Stimulated activated CD8-positive, alpha-beta memory T cell treated with anti-CD3 and anti-CD28 coated beads, Interleukin-12 subunit alpha, Interleukin-12 subunit beta, amount 100 ng/mL, for 4 hours (primary cell): ENCODE measurements around the gene ADCY2.

Experiments used
- DNase-seq: peaks from one replicate; pipeline ENCODE4 v3.0.0-alpha.2; 2020; ENCODE audit warnings: low read depth

The ADCY2 gene

GRCh38 chr5:7667216-7667767, 271.4 kb downstream of the ADCY2 start:
- DNase-seq = no peak

GRCh38 chr5:7668161-7668560, 272.2 kb downstream of the ADCY2 start:
- no peak for DNase-seq

- DNase-seq = no peak
These were observed 272.7 kb downstream of the ADCY2 start for GRCh38 chr5:7668627-7669026.

DNA sequence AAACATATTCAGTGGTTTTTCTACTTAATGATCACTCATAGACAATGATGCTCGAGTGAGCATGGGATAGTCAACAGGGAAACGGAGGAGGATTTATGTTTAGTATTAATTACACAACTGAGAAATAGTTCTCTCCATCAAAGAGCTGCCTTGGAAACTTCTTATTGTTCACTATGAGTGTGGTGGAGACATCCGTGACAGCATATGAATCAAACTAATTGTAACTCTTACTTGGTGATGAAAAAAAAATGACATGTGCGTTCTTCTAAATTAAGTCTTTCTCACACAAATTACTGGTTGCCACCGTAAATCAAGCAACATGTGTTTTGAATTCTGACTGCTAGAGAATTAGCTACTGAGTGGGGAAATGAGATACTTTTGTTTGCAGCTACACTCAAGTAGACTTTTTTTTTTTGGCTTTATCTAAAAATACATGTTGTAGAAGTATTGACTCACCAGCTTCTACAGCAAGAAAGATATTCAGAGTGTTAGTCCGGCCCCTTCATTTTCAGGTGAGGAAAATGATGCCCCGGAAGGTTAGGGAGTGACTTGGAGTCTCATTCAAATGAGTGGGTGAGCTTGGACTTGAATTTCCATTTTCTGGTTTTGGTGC, 275.5 kb downstream of the ADCY2 start:
- no peak for DNase-seq

DNA sequence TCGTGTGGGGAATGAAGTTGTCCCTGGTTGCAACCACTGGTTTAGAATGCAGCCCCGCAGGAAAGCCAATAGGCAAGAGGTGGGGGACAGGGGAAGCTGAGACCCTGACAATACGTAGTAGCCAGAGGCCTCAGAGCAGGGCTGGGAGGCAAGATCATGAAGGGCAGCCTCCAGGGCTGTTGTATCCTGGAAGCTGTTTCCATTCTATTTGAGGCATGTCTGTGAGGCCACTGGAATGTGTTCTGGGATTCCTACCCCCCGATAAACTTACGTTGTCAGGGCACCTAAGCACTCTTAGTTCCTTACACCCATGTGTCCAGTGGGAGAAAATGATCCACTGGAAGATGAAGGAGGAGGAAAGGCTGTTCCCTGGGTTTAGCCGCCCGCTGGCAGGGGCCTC, 277.7 kb downstream of the ADCY2 start:
- no peak for DNase-seq

DNA sequence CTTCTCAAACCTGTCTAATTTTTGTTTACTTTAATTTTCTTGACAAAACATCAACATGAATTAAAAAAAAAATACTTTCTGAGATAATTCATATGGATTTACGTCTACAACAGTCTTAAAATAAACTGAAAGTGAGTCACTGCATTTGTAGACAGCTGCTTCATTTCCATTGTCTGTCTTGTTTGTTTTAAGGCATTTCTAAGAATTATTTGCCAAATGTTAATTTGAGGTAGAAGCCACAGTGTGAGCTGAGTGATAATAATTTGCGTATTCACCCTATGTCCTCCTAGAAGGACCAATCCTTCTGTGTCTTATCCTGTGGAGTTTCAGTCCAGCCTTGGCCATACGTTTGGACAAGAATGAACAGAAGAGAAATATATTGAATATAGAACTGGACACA, 280.5 kb downstream of the ADCY2 start:
- no peak for DNase-seq

GRCh38 chr5:7678030-7678429, 282.1 kb downstream of the ADCY2 start:
- DNase-seq = no peak

DNA sequence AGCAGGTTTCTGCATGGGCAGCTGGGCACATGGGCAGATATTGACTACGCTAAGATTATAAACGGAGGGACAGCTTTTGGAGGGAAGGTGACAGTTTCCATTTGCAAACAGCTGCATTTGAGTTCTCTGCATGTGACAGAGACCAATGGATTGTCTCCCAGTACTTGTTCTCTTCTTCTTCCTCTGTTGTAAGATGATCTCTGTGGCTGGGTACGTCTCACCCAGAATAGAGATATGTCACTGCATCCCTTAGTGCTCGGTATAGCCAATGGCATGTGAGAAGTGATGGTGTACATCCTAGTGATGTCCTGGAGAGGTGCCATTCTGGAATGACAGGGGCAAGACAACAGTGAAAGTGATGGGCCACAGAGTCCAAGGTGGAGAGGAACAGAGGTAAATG, 283.7 kb downstream of the ADCY2 start:
- DNase-seq = no peak

DNA sequence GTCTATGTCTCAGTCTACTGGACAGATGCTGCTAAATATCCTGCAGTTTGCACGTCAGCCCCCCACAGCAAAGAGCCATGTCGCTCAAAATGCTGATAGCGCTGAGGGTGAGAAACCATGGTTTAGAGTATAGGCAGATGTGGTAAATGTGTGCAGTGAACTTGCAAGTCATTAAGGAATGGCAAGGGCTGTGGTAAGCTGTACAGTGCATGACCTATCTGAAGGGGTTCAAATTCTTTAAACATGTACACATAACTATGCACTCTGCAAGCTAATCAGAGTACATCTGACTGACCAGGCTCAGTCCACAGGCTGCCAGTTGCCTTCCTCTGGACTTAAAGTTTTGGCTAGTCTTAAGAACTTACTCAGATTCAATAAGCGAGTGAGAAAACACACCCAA, 284.3 kb downstream of the ADCY2 start:
- DNase-seq = no peak

- DNase-seq = no peak
These were observed 286.4 kb downstream of the ADCY2 start for GRCh38 chr5:7682379-7682778.

DNA sequence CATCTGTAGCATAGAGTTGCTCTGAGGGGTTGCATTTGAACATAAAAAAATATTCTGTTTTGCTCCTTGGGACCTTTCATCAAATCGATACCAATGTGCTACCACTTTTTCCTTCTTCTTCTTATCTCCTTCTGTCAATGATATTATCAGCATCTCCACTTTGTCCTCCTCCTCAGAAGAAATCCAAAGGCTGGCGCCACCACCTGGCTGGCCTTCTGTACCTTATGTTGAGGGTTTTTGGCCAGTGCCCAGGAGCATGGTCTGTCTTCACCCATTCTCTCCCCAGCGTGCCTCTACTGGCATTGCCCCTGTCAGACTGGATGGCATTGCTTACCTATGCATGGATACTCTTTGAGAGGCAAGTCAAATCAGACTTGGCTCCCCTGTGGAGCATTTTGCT, 287.8 kb downstream of the ADCY2 start:
- DNase-seq = no peak

DNA sequence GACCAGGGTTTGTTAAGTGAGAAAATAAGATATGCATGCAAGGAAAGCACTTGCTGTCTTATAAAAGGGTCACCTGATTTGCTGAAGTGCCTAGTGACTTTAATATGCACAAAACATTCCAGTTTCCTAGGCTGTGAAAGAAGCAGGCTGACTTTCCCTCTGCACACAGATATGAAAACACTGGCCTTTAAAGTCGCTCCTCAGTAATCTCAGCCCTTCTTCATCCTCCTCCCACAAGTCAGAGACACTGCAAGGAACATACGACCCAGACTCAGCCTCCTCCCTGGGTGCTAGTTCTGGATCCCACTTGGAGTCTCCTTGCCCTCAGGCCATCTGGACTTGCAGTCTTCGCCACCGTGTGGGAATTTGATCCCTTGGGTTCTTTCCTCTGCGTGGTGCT, 288.9 kb downstream of the ADCY2 start:
- no peak for DNase-seq

GRCh38 chr5:7686794-7687193, 290.9 kb downstream of the ADCY2 start:
- DNase-seq = no peak

DNA sequence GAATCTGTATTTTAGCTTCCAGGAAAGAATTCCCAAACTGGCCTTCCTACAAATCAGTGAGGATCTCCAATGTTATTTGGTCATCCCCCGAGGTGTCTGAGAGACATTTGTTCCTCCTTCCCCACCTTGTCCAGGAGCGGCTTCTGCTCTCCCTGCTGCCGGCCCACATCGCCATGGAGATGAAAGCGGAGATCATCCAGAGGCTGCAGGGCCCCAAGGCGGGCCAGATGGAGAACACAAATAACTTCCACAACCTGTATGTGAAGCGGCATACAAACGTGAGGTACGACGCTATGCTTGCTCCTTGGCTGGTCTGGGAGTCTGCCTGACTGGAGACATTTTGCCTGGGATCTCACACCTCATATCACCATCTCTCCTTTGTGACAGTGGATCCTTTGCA, 294.6 kb downstream of the ADCY2 start:
- no peak for DNase-seq

DNA sequence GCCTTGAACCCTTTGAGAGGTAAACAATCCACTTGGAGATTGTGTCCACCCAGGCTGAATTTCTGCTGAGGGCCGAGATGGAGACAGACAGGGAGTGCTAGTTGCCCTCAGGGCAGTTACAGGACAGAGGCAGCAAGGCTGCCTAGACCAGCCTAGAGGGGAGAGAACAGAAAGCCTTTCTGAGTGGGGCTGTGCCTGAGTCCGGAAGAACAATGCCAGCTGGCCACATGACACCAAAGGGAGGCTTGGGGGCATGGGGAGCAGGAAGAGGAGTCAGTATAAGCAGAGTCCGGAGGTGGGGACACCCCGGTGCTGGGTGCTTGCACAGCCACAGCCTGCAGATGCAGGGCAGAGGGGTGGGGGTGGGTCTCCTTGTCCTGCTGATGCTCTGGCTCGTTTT, 309.3 kb downstream of the ADCY2 start:
- no peak for DNase-seq

DNA sequence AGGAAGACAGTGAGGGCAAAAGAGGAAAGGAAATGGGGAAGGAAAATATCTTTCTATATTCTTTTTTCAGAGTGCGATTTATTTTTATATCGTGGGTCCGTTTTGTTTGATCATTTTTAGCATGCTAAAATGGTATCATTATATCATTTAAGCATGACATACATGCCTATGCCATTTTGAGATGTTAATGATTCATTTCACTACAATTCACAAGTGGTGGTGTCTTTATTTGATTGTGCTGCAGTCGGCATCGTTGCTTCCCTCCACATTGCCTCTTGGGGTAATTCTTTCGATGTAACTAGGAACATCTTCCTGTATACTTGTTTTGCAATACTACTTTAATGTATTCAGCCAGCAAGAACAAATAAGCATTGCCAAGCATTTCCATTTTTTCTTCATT, 309.8 kb downstream of the ADCY2 start:
- DNase-seq = no peak

DNA sequence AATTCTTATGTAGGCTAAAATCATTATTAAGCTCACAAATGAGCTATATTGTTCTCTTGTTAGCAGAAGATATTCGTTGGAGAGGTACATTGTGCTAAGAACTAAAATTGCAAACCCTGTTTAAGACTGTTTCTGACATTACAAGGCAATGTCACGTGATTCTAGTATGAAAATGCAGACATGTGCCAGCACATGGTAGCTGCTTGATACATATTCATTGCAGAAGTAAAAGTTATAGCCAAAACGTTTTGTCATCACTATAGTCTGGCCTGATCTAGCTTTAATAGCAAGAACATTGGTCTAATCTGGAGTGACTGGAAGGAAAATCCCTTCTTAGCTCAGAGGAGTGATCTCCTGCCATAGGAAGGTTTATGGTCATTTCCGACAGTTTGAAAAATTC, 310.3 kb downstream of the ADCY2 start:
- DNase-seq = no peak

GRCh38 chr5:7714119-7714518, 318.2 kb downstream of the ADCY2 start:
- DNase-seq = no peak

DNA sequence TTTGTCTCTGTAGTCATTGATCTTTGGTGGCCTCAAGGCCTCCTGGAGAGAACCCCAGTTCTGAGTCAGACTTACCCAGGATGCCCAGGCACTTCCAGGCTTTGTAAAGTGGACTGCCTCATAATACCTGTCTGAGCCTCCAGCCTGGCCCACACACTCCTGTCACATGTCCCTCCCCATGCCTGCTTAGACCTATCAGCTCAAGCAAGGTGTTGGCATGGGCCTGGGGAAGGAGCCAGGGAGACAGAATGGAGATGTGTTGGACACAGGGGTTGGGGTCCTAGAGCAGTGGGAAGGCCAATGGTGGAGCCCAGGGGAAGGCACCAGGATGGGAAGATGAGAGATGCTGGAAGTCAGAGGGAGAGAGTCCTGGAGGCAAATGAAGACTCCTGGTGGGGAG, 318.8 kb downstream of the ADCY2 start:
- DNase-seq = no peak

DNA sequence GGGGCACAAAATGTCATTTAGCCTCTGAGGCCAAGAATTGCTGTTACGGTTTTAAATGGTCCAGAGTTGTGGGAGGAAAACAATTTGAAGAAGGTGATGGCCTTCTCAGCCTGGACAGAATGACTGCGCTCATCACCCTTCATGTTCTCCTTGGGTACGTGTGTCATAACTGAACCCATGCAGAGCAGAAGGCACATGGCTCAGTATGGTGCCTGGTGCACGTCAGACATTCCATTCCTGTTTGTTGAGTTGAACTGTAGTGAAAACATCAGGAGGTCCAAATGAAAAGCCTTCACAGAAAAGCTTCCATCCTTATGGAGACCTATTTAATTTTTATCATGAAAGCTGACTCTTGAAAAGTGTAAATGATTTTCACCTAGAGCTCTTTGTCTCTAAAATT, 321.8 kb downstream of the ADCY2 start:
- DNase-seq = no peak

- no peak for DNase-seq
These were observed 332.1 kb downstream of the ADCY2 start for GRCh38 chr5:7728076-7728475.

DNA sequence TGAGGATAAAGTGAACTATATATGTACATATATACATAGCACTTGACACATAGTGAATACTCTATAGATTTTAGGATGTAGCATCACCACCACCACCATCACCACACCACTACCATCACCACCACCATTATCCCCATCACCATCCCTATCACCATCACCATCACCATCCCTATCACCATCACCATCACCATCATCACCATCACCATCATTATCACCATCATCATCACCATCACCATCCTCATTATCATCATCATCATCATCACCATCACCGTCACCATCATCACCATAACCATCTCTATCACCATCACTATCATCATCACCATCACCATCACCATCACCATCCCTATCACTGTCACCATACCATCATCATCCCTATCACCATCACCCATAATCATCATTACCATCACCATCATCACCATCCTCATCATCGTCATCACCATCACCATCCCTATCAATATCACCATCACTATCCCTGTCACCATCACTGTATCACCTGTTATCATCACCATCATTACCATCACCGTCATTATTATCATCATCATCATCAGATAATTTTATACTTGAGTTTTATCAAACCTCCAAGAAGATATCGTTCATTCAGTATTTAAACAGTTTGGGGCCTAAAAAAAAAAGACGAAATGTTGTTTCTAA, 345.6 kb downstream of the ADCY2 start:
- no peak for DNase-seq

DNA sequence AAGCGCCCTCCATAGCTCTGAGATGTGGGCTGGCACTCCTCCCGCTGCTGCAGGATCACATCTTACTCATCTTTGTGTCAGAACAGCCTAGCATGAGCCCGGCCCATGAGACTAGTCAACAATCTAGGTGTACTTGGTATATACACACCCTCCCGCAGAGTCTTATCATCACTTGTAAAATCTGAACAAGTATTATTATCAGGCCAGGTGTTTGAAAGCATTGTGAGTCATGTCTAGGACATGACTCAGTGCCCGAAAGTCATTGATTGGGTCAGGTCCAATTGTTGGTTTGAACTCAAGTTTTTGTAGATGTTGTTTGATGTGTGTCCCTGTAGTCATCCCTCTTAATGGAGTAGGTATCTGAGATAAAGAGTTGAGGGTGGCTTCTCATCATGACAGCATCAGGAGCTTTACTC, 346.3 kb downstream of the ADCY2 start:
- no peak for DNase-seq
